Stromal cell of bone marrow (primary cell): Measurements from ENCODE around the gene ZCCHC7.

ENCODE experiments used
- DNase-seq: peaks from one replicate; pipeline ENCODE4 v3.0.0-alpha.2; 2012; ENCODE audit warnings: low read depth

ZCCHC7 gene

DNA sequence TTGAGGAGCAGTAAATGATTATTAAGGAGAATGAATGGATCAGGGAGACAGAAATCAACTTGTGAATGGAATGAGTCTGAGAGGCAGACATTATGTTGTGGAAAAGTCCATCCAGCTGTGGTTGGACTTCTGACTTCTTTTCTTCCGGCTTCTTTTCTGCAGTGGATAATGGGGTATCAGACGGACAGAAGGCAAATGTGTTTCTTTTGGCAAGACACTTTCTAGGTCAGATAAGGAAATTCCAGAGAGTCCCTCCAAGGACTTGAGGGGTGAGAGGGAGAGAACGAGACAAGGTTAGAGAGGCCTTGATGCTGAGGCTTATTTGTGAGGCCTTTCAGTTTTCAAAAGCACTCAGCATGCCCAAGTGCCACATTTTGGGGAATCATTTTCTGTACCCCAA is 285.0 kb downstream of the ZCCHC7 start:
- DNase-seq, result no peak

GRCh38 chr9:37405764-37406380 is 285.5 kb downstream of the ZCCHC7 start:
- DNase-seq, result no peak

DNA sequence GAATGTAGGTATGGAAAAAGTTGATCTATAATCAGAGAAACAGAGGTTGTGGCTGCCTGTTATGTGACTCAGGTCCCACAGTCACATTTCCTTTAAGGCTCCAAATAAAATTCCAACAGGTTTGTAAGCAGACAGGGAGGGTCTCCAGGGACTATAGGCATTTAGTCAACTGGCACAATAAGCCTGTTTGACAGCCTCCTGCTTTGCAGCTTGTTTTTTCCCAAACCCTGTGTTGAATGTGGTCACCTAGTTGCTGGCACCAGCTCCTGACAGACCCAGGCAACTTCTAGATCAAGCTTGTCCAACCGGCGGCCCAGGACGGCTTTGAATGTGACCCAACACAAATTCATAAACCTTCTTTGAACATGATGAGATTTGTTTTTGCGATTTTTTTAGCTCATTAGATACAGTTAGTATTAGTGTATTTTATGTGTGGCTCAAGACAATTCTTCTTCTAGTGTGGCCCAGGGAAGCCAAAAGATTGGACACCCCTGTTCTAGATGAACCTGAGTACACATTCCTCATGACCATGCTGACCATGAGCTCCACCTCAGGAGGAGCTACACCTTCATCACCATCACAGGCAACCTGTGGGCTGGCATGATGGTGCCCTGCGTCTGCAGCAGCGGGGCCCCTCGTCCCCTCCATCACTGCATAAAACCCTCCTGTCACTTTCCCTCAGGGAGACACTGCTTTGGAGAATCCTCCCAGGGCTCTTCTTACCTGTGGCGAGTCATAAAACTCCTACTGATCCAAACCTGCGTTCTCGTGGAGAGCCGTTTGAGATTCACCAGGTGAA is 286.4 kb downstream of the ZCCHC7 start:
- DNase-seq, result no peak

DNA sequence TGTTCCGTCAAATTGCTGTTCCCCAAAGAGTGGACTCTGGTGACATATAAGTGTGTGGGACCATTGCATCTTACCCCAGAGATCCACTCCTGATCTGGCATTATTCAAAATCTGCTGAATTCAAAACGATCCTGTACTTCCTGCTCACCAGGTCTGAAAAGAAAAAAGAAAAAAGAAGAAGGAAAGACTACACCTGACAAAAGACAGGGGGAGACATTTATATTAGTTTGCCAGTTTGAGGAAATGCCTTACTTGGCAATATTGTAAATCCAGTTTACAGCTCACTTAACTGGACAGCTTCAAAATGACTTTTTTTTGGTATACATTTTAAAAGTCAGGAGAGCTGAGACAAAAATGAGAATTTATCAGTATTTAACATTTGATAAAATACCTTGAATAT is 287.1 kb downstream of the ZCCHC7 start:
- no peak for DNase-seq
